Fibroblast of pulmonary artery (primary cell): ENCODE results near the gene MXD3.
"Not testable (repeated sequence)": the region's sequence is repeated elsewhere in the genome, so short reads cannot be mapped to it uniquely, and the experiment has no call there.

Source experiments
- DNase-seq: peaks from one replicate; pipeline ENCODE4 v3.0.0-alpha.2; 2010; ENCODE audit warnings: low read depth
- H3K4me3 ChIP-seq: replicated peaks from 2 replicates; pipeline ENCODE4 v1.5.1; 2011; ENCODE audit warnings: low read depth, mild to moderate bottlenecking, control low read depth, low read length, moderate library complexity
- TF ChIP-seq, protein P1 (sequence below): IDR thresholded peaks from 2 replicates; pipeline ENCODE4 v1.5.1; 2011; ENCODE audit warnings: mild to moderate bottlenecking, control low read depth, low read length, inconsistent platforms; ENCODE audit errors: missing control alignments

MXD3 gene

DNA sequence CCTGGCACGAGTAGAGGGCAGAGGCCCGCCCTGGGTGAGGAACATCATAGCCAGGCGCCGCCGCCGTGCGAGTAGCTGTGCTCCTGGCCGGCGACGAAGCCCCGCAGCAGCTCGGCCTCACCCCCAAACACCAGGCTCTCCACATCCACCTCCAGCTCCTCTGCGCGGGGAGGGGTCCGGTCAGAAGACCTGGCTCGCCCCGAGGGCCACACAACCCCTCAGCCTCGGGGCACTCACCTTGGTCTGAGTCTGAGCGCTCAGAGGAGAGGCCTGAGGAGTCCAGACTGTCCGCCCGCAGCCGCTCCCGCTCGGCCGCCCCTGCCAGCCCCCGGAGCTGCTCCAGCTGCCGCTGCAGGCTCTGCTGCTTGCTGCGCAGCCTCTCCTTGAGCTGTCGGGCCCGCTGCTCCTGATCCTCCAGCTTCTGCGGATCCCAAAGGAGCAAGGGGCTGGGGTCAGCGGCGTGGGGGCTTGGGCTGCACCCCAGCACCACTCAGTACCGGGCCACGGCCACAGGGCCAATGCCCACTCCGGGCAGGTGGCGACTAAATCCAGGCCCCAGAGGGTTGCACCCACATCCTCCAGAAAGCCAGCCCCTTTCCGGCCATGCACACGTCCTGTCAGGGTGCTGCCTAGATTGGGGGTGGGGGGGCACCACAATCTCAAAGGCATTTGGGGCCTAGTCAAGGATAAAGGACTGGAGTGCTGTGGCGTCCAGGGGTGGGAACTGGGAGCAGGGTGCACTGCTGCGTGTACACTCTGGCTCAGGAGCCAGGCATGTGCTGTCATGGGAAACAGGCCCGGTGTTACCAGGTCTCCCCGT, 3.9 kb downstream of the MXD3 start:
- DNase-seq = no peak
- H3K4me3 ChIP-seq = no peak overlapping the region
- TF ChIP-seq, protein P1, sequence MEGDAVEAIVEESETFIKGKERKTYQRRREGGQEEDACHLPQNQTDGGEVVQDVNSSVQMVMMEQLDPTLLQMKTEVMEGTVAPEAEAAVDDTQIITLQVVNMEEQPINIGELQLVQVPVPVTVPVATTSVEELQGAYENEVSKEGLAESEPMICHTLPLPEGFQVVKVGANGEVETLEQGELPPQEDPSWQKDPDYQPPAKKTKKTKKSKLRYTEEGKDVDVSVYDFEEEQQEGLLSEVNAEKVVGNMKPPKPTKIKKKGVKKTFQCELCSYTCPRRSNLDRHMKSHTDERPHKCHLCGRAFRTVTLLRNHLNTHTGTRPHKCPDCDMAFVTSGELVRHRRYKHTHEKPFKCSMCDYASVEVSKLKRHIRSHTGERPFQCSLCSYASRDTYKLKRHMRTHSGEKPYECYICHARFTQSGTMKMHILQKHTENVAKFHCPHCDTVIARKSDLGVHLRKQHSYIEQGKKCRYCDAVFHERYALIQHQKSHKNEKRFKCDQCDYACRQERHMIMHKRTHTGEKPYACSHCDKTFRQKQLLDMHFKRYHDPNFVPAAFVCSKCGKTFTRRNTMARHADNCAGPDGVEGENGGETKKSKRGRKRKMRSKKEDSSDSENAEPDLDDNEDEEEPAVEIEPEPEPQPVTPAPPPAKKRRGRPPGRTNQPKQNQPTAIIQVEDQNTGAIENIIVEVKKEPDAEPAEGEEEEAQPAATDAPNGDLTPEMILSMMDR = no peak

DNA sequence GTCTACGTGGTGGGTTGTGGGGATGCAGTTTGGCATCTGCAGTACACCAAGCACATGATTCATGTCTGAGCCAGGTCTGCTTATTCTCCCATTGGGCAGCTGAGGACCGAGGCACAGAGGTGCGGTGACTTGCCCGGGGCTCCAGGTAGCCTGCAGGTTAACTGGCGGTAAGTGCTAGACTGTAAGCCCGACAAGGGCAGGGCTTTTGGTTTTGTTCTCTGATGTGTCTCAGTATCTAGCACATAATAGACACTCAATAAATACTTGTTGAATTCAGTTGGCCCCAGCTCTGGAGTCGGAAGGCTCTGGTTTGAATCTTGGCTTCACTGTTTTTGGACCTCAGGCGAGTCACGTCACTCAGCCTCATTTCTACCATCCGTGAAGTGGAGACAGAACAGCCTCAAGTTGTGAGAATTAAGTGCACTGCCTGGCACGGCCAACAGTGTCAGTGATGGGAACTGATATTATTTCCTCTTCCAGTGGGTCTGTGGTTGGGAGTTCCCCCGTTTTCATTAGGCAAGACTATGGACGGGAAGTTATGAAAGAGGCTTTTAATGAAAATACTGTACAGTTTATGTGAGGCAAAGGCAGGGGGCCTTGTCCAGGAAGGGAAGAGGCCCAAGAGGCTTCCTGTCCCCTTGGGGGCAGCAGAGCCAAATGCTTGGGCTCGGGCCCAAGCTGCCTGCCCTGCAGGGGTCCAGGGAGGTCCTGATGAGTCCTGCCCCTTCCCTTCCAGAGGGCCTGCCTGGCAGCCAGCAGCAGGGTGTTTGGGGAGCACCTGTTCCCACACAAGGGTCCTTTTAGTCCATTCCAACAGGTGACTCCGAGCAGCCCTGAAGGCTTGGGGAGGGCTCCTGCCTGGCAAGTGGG, 4.8 kb downstream of the MXD3 start:
- TF ChIP-seq, protein P1 = no peak
- no peak overlapping the region for H3K4me3 ChIP-seq
- peak; percentile 68 for DNase-seq

DNA sequence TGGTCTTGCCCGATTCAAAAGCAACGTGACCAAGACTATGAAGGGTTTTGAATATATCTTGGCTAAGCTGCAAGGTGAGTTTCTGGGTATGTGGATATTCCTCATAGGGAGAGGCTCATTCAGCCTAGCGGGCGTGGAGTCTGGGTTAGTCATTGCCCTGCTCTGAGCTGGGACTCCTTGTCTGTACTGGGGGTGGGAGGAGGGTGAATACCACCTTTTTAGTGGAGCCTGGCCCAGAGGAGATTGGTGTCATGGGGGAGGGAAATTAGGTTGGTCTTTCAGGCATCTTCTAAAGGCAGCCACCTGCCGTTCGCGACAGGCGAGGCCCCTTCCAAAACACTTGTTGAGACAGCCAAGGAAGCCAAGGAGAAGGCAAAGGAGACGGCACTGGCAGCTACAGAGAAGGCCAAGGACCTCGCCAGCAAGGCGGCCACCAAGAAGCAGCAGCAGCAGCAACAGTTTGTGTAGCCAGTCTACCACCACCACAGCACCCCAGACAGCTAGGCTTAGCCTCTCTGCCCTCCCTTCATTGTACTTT, 5.5 kb downstream of the MXD3 start:
- H3K4me3 ChIP-seq, DNase-seq: not testable (repeated sequence)

DNA sequence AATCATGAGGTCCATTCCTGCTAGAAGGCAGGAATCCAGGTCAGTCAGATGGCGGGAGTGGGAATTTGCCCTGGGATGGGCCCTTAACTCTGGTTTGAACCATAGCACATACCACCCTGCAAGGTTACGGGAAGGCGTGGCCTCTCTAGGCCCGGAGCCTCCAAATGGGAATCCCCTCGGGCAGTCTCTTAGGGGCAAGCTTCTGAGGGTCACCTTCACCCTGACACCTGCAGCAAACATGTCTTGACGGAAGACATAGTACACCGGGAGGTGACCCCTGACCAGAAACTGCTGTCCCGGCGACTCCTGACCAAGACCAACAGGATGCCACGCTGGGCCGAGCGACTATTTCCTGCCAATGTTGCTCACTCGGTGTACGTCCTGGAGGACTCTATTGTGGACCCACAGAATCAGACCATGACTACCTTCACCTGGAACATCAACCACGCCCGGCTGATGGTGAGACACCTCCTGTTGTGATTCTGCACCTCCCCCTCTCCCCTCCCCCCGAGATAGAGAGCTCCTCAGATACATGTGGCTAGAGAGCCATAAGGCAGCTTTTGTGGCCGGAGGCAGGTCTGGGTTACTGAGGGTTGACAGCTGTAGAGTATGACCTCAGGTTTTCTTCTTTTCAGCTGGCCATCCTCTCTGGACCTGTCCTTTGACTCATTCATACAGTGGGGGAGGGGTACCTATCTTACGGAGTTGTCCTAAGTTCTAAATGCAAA, 7.1 kb downstream of the MXD3 start:
- H3K4me3 ChIP-seq = peak overlapping the region; percentile 94
- no peak for DNase-seq
- TF ChIP-seq, protein P1 = no peak

DNA sequence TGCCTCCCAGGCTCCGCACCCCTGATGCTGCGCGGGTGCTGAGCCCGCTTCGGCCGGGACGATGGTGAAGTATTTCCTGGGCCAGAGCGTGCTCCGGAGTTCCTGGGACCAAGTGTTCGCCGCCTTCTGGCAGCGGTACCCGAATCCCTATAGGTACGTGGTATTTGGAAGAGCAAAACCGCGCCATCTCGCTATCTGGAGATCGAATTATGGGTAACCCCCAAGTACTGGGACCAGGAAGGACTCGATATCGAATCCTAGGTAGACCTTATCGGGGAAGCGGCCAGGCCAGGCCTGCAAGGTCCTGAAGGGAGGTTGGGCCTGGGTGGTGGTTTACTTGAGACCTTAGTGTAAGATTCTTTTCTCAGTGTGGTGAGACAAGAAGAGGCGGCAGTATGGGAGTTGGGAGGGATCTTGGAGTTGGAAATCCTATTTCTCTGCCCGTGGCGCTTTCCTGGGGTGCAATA, 7.7 kb downstream of the MXD3 start:
- DNase-seq = no peak
- H3K4me3 ChIP-seq = peak overlapping the region; percentile 94
- TF ChIP-seq, protein P1 = no peak

DNA sequence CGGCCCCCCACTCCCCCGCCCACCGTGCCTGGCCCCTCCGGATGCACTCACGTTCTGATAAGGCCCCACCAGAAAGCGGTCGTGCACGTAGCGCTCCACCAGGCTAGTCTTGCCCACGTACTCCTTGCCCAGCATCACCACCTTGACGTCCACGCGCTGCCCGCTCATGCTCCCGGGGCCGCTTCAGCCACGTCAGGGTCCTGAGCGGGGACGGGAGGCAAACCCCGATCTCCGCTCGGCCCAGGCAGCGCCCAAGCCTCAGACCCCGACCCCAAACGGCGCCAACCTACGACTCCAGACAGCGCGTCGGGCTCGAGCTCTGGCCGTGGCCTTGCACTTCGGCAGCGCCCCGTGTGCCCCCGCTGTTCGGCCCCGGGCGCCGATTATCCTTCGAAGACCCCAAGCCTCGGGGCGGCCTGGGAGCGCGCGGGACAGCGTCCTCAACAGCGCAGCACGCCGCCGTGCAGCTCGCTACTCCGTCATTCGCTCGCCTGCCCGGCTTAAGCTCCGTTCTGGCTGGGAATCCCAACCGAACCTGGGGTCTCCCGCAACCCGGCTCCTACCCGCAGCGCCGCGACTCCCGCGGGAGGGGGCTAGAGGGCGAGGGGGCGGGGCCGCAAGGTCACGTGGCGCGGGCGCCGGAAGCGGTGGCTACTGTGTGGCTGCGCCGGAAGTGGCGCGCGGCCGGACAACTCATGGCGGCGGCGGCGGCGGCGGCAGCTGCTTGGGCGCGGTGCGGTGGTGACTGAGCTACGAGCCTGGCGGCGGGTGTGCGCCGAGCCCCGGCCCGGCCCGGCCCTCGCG, 8.4 kb downstream of the MXD3 start, which contains the start of the genes PRELID1 and RAB24:
PRELID1 (plus strand) TSS at position 679 of the 804 bp plus-strand sequence. CDS start 187 bp downstream, outside the sequence.
RAB24 (minus strand) TSS at position 599 of the 804 bp plus-strand sequence; CDS start at position 168, 431 bp downstream.
- peak within 1 kb of the TSS; percentile 94 for H3K4me3 ChIP-seq
- DNase-seq = peak; percentile 76
- TF ChIP-seq, protein P1 = no peak
